Measurements from ENCODE around the gene COLQ.
"Not testable (repeated sequence)": the region's sequence is repeated elsewhere in the genome, so short reads cannot be mapped to it uniquely, and the experiment has no call there.

COLQ gene

DNA sequence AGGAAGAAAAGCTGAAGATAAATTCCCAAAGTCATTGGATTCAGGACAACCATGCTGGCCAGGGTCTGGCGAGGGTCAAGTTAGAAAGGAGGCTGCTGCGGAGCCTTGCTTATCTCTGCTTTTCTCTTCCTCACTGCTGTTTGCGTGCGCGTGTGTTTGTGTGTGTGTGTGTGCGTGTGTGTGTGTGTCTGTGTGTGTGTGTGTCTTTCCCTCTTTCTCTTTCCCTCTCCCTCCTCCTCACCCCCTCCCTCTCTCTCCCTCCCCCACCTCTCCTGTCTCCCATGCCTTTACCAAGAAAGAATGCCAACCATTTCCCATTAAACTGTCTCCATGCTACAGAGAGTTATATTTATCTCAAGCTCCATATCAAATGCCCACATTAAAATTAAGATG lies at the start of gene COLQ:
COLQ (minus strand) TSS at position 134 of the 393 bp plus-strand sequence; CDS start at position 53, 81 bp downstream.
- no peak for DNase-seq

DNA sequence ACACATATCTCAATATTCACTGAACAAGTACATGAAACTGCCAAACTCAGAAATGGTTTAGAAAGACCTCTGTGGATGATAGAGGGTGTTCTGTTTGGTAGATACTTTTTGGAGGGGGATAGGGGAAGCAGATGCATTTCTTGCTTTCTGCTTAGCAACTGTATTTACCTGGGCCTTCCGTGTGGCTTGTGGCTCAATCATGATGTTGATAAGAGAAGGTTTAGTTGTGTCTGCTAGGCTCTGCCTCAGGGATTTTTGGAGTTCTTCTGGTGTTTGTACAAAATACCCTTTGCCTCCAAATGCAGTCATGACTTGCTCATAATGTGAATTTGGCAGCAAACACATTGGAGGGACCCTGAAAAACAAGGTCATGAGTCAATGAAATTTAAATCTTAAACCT lies 41.7 kb upstream of the COLQ start:
- no peak for DNase-seq

DNA sequence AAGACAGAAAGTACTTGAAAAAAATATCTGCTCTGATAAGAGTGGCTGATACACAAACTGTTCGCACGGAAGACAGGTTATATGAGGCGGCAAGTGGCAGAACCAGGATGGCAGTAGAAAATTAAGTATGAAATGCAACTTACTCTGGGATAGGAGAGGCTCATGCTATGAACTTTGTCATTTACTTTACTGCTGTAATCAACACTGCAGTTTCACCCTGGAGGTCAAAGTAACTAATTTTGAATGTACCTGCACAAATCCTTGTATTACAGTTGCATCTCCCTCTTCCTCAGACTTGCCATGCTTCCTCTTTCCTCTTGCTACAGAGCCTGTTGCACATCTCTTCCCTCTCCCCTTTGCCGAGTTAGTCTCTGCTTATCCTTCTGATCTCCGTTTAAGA lies 41.1 kb upstream of the COLQ start:
- DNase-seq, result no peak

DNA sequence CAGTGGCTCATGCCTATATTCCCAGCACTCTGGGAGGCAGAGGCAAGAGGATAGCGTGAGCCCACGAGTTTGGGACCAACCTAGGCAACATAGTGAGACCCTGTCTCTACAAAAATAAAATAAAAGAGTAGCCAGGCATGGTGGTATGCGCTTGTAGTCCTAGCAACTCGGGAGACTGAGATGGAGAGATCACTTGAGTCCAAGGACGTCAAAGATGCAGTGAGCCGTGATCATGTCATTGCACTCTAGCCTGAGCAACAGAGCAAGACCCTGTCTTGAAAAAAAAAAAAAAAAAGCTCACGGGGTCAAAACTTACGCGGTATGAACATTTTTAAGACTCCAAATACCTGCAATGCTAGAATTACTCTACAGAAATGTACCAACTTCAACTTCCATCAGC lies 37.1 kb upstream of the COLQ start:
- DNase-seq, result no peak

DNA sequence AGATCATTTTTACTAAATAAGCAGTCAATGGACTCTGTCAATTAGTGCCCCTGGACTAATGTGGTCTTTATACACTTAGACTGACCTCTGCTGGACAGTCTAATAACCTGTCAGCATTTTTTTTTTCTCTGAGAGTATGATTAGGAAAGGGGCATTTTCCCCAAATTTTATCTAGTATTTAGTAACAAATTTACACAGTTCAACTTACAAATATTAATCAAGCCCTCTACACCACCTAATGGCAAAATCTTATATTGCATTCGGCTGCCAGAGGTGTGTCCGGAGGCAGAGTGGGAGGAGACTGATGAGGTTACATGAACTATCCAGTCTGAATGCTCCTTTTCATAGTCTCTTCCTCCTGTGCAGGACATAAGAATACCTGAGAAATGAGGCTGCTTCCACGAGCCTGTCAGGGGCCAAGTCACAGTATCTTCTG lies 36.0 kb upstream of the COLQ start:
- peak; percentile 33 for DNase-seq

DNA sequence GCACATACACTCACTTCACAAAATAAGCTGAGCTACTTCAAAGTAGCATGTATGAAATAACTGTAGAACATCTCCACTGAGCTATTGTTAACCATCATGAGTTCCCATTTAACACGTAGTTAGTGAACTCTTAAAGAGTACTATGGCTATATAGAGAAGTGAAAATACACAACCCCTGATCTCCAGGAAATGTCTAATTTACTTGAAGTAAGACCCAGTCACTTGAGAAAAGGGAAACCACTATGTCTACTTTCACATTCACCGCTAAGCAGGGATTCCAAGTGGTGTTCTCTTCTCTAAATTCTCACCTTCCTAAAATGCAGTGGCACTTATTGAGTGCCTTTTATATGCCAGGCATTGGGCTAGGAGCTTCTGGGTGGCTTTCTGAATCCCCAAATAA lies 35.0 kb upstream of the COLQ start:
- DNase-seq, result no peak

DNA sequence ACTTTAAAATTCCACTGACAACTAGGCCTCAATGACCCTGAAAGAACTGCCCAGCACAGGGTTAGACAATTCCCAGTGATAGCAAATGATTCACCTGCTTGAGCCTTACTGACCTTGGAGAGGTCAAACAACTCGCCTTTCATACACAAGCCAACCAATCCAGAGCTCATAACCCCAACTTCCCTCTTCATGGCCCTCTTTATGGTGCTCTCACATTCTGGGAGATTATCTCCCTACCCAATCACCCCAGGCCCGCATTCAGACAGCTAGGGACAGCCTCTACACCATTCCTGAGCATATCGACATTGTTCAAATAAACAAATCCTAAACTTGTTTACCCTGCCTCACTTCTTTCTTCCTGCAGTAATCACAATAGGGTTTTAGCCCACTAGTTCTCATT lies 32.2 kb upstream of the COLQ start:
- no peak for DNase-seq

DNA sequence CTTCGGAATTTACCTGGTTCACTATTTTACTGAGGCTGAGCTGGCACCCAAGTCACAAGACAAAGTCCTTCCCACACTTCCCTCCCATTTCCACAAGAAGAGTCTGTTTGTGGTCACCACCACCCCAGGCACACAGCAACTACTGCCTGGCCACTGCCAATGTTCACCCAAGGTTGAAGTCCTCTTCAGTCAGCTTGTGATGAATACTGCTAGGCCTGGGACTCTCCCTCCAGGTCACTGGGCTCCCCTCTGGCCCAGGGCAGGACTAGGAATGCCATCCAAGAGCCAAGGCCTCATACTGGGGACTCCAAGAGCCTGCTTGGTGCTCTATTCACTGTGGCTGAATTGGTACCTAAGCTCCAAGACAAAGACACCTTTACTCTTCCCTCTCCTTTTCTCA lies 30.4 kb upstream of the COLQ start:
- no peak for DNase-seq

DNA sequence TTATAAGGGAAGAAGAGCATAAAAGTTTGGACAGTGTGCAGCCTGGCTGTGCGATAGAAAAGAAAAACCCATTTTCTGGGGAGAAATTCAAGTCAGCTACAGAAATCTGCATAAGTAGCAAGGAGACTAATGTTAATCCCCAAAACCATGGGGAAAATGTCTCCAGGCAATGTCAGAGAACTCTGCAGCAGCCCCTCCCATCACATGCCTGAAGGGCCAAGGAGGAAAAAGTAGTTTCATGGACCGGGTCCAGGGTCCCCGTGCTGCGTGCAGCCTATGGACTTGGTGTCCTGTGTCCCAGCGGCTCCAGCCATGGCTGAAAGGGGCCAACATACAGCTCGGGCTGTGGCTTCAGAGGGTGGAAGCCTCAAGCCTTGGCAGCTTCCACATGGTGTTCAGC lies 28.3 kb upstream of the COLQ start:
- DNase-seq, result no peak

DNA sequence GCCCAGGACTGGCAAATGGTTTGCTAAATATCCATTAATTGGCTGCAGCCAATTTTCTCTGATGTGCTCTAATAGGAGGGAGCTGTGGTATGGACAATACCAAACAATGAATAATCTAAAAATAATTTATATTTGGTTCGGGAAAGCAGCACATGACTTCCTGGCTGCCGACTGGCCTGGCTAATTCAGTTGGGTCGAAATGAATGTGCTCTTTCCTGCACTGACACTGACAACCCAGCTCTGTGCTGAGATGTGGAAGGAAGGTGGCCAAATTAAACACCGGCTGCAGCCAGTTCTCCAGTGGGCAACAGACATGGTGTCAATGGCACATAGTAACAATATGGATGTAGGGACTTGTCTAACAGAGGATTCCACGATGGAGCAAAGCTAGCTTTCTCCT lies 21.1 kb upstream of the COLQ start:
- DNase-seq, result no peak

DNA sequence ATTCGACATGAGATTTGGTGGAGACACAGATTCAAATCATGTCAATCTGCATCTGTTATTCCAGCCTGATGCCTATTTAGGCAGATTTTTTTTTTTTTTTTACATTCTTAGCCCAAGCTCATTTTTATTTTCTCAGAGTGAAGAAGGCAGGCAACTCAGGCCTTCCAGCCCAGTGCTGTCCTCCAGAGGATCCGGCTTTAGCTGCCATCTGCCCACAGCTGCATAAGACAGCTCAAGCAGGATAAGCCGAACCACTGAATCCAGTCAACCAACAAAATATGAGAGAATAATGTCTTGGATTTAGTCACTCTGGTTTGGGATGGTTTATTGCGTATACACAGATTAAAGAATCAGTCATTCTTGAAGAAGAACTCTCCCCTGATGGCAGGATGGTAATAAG lies 19.9 kb upstream of the COLQ start:
- no peak for DNase-seq

DNA sequence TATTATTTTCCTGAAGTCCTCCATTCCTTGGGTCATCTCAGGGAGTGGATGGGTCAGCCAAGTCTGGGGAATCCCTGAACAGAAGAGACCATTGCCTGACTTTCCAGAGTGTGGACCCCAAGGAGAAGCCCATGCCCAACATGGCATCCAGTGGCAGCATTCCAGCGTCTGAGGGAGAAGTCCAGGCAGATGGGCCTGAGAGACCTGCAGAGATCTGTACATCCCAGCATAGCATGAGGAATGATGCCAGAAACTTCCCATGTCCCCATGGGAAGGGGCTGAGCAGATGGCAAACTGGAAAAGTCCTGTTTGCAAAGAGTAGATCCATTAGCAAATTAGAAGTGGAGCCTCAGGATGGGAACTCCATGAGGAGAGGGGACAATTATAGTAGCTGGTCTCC lies 17.6 kb upstream of the COLQ start:
- no peak for DNase-seq

DNA sequence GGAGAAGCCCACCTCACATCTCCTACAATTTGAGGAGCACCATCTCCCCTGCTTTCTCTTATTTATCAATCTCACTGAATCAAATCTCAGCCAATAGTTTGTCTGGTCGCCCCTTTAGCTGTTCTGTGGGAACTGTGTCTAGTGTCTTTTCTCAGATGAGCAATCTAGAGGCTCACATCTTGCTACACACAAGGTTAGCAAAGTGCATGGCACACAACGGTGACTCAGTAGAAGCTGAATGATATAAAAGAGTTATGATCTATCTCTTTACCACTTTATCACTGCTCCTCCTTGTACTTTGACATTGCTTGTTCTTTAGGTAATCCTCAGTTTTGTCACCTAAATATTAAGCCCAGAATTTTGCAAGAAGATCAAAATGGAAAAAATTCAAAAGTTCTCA lies 16.8 kb upstream of the COLQ start:
- DNase-seq, result no peak

DNA sequence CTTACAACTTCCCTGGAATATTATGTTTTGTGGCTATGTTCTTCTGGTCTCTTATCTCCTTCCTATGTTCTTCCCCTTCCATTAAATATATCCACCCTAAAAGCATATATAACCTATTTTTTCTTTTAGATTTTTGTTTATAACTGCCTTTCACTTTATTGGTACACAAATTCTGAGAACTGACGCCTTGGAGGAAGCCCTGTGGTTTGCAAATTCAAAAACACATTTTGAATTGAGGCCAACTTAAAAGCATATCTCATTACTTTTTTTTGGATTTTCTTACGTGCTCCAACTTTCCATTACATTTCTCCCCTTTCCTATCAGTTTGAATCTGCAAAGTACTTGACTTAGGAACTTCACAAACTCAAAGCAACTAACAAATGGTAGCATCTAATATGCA lies 15.3 kb upstream of the COLQ start:
- no peak for DNase-seq

DNA sequence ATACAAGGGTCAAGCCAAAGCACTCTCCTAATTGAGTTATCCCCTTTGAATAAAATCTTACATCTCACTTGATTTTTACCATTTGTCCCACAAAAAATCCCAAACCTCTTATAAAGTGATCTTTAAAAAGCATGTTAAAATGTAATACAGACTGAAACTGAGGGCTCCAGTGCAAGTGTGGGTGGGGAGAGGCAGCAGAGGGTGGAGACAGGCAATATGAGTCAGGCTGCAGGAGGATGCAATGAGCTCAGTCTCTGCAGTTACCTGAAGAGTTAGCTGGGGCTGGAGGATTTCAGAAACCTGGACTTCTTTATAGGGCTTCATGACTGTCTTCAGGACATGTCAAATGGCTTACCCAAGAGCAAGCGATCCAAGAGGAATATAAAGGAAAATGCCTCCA lies 14.2 kb upstream of the COLQ start:
- DNase-seq, result no peak

DNA sequence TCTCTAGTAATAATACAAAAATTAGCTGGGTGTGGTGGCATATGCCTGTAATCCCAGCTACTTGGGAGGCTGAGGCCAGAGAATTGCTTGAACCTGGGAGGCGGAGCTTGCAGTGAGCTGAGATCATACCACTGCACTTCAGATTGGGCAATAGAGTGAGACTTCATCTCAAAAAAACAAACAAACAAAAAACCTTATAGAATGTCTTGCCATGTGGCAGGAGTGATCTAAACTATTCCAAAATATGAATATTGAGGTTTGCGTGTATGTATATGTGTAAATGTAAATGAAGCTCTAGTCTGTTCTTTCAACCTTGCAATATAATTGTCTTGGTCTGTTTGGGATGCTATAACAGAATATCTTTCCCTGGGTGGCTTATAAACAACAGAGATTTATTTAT lies 11.1 kb upstream of the COLQ start:
- DNase-seq, result not testable (repeated sequence)

DNA sequence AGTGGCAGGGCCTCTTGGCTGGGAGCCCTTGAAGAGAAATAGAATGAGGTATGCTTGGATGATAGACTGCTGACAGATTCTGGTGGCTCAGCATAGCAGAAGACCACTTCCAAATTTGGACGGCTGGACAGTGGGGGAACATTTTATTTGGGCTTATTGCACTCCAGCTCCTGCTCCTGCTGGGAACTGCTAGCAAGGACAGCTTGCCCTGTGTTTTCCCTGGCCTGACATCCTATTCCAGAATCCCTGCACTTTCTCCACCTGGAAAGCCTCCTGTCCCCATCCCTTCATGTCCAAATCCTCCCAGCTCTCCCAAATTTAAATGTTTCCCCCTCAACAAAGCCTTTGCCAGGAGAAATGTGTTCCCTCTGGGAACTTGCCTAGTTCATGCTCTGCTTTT lies 9.8 kb upstream of the COLQ start:
- no peak for DNase-seq

DNA sequence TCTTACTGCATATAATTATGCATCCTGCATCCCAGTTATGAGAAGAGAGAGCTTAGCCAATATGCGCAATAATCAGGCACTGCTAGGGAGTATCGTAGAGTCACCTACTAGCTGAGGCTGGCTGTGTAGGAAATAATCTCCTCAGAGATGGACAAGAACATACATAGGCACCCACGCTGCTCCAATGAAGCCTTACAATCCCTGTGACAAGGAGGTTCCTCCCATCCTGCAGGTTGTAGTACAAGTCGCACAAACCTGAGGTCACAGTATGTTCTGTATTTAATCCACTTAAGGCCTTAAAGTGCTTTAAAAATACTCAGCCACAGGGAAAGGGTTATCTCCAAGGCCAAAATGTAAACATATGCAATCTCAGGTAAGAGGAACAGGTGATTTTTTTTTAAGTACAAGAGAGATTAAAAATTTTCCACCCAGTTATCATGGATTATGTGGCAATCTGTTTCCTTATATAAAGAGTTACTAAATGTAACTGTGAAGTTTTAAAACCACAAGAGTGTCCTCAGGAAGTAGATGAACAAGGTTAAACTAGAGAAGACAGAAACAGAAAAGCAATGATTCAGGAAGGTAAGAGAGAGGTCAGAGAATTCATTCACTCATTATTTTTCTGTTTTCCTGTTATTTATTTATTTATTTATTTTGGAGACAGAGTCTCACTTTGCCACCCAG lies 7.5 kb upstream of the COLQ start:
- DNase-seq, result no peak

DNA sequence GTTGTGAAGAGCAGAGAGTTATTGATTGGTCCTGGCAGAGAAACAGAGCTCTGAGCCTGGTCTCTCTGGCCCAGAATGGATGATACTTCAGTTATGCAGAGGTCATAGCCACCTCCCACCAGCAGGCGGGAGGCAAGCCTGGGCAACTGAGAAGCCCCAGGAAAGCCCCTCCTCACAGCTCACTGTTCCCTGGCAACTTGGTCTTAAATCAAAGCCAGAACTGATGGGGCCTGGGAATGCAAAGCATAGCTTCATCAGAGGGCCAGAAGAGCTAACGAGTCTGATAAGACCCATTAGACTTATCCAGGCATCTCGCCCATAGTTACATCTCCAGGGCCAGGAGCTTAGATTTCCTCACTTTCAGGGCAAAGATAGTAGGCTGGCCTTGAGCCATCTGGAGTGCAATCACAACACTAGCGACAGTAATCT lies 5.5 kb upstream of the COLQ start:
- DNase-seq, result no peak

DNA sequence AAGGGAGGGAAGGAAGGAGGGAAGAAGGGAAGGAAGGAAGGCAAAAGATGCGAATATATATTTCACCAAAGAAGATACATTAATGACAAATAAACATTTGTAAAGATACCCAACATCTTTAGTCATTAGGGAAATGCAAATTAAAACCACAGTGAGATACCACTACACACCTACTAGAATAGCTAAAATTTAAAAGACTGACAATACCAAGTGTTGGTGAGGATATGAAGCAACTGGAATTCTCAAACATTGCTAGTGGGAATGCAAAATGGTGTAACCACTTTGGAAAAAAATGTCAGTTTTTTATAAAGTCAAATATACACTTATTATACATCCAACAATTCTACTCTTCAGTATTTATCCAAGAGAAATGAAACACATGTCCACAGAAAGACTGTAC lies 4.3 kb upstream of the COLQ start:
- DNase-seq, result no peak

DNA sequence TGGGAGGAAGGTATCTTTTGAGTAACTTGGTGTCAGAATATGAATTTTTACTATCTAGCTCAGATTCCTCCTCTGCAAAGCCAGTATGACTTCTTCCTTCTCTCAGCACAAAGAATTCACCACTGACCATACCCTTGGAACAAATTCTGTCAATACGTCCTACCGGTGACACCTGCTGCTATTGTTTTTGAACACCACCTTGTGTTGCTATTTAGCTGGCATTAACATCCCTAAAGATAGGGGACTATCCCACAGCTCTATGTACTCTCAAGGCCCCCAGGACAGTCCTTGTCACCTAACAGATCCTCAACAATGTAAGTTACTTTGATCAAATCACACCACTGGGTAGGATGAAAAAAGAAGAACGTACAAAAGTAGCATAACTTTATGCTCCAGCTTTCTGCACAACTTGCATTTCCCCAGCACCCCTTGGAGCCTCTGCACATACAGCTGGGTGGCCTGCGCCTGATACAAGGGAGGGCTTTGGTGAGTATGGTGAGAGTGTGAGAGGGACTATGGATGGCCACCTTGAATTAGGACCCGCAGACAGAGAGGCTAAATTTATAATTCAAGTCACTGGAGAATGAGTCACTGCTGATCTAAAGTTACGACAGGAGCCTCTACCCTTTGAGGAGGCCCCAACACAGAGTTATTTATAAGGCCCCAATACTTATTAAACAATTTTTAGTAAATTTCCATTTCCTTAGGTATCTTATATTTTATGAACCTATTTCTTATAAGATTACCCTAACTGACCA lies 2.3 kb upstream of the COLQ start:
- DNase-seq, result no peak

DNA sequence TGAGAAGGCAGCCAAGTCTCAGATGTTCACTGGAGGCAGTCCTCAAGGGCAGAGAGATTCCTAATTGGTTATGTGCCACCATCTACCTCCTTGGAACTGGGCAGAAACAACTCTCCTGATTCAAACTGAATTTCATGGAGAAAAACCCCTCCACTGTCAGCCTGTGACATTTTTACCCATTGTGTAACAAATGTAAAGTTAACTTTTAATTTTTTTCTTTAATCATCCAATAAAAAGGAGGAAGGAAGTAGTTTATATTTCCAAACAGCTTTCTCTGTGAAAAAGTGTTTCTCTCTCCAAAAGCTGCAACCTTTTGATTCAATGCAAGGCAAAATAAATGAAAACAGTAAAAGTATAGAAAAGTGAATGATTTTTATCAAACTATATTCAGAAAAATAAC lies 510 bp upstream of the COLQ start:
- DNase-seq, result no peak

DNA sequence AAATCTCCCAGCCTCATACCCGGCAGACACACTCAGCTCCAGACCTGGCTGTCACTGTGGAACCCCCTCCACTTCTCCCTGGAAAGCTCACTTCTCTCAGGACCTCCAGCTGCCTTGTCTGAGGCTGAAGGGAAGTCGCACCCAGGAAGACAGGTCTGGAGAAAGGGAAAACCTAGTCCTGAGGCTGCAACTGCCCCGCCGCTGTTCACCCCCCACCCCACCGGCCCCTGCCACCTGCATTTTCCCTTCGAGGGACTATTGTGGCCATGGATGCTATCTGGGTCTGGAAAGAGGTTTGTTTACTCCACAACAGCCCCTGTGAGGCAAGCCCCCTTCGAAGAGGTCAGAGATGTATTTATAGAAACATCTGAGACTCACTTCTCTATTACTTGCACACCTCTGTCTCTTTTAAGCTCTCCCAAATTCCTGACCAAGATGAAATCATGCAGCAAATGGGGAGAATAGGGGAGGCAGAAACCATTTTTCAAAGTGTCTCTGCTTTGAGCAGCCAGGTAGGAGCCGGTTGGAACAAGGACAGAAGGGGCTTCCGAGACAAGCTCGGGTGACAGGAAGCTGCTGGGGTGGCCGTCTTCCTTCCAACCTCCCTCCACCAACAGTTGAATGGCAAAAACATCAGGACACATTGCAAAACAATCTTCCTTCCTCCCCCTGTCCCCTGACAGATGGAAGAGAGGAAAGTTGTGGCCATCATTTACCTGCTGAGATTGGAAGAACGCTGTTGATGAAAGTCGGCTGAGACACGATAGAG lies 518 bp downstream of the COLQ start:
- DNase-seq, result no peak

DNA sequence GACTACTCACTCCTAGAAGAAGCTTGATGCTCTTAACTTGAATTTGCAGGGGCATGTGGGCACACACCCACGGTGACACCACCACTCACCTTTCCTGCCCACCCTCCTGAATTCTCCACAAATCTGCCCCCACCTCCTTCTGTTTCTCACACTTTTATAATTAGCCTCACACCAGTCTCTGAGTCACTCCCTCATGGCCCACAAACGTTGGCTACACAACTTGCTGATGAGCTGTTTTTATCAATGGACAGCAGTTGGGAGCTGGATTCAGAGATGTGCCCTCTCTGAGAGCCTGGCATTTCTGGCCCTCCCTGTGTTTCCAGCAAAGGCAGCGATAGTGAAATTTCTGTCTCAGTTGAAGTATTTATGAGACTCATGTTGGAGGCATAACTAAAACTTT lies 1.3 kb downstream of the COLQ start:
- no peak for DNase-seq

Measured in NCI-H345 (cell line).